ENCODE results near the gene DIPK1B.

DIPK1B gene

GRCh38 chr9:136739509-136739908 lies 27.1 kb downstream of the DIPK1B start:
- no peak for DNase-seq

- no peak for DNase-seq
Measured at GRCh38 chr9:136740069-136740468, 27.7 kb downstream of the DIPK1B start.

- DNase-seq = no peak
Measured at GRCh38 chr9:136740491-136740890, 28.1 kb downstream of the DIPK1B start.

GRCh38 chr9:136740971-136741882 lies 28.9 kb downstream of the DIPK1B start:
- DNase-seq = no peak

GRCh38 chr9:136741883-136742571 lies 29.7 kb downstream of the DIPK1B start:
- DNase-seq = no peak

GRCh38 chr9:136742591-136743391 lies 30.4 kb downstream of the DIPK1B start, which contains the start of gene LCN10:
Gene LCN10 (minus strand): TSS chr9:136742940. CDS start chr9:136742903, 37 bp downstream.
- DNase-seq = no peak

- DNase-seq = no peak
Measured at GRCh38 chr9:136743639-136744211, 31.4 kb downstream of the DIPK1B start.

GRCh38 chr9:136744773-136745172 lies 32.4 kb downstream of the DIPK1B start:
- DNase-seq = no peak

GRCh38 chr9:136745389-136746154 lies 33.2 kb downstream of the DIPK1B start:
- no peak for DNase-seq

- DNase-seq = no peak
Measured at GRCh38 chr9:136746155-136746490, 33.8 kb downstream of the DIPK1B start.

GRCh38 chr9:136746621-136747020 lies 34.2 kb downstream of the DIPK1B start:
- DNase-seq = no peak

- DNase-seq = no peak
Measured at GRCh38 chr9:136747161-136748060, 35.0 kb downstream of the DIPK1B start.

- no peak for DNase-seq
Measured at GRCh38 chr9:136748201-136748600, 35.8 kb downstream of the DIPK1B start, which contains the start of gene LCN6. Gene LCN6 (minus strand): TSS chr9:136748525. CDS start chr9:136748483, 42 bp downstream.

- no peak for DNase-seq
Measured at GRCh38 chr9:136748666-136749611, 36.6 kb downstream of the DIPK1B start.

- DNase-seq = no peak
Measured at GRCh38 chr9:136750526-136750925, 38.2 kb downstream of the DIPK1B start.

- no peak for DNase-seq
Measured at GRCh38 chr9:136751244-136751643, 38.9 kb downstream of the DIPK1B start.

- no peak for DNase-seq
Measured at GRCh38 chr9:136751814-136752213, 39.4 kb downstream of the DIPK1B start.

- DNase-seq = no peak
Measured at GRCh38 chr9:136753371-136754058, 41.1 kb downstream of the DIPK1B start.

- DNase-seq = no peak
Measured at GRCh38 chr9:136754059-136754572, 41.7 kb downstream of the DIPK1B start.
